Gastrocnemius medialis (tissue), 4 donors: ENCODE results near the gene ARHGAP15. TPM values are rescaled to one million over a fixed set of nuclear protein-coding genes. Genes with fewer than 3 reads are reported as not detected.

ENCODE experiments used
- ATAC-seq, 2 donors: fragments of 150-250 bp; one replicate each; pipeline ENCODE4 v1.9.1; 2016
- DNase-seq, 2 donors: peaks; one replicate each; pipeline ENCODE4 v3.0.0-alpha.2; 2019
- H3K27ac ChIP-seq, 4 donors: fragments of 200-600 bp; sonication (generic); 1 replicate in 1 of 4; 2 replicates in 3 of 4; pipeline ENCODE4 v1.5.1; 2016 to 2018; ENCODE audit warnings: mild to moderate bottlenecking in 2 of 4, moderate library complexity in 1 of 4
- H3K27me3 ChIP-seq, 3 donors: fragments of 200-600 bp; sonication (generic) in 2 of 3; 1 replicate in 1 of 3; 2 replicates in 2 of 3; pipeline versions ENCODE4 v1.5.1 to v1.6.0; 2016 to 2019; ENCODE audit warnings: mild to moderate bottlenecking in 1 of 3, moderate library complexity in 1 of 3
- H3K36me3 ChIP-seq, 2 donors: fragments of 200-600 bp; sonication (generic) in 1 of 2; one replicate each; pipeline ENCODE4 v1.5.1; 2017 to 2018
- H3K4me1 ChIP-seq, 2 donors: fragments of 200-600 bp; sonication (generic) in 1 of 2; one replicate each; pipeline ENCODE4 v1.5.1; 2016 to 2017; ENCODE audit warnings: mild to moderate bottlenecking in 2 of 2
- H3K4me3 ChIP-seq, 4 donors: fragments of 200-600 bp; sonication (generic) in 3 of 4; 1 replicate in 1 of 4; 2 replicates in 3 of 4; pipeline ENCODE4 v1.5.1; 2016 to 2019; ENCODE audit warnings: mild to moderate bottlenecking in 2 of 4
- H3K9me3 ChIP-seq, 3 donors: fragments of 200-600 bp; sonication (generic) in 2 of 3; 1 replicate in 1 of 3; 2 replicates in 2 of 3; pipeline ENCODE4 v1.5.1; 2016 to 2019
- POLR2A ChIP-seq, 2 donors: fragments of 450-650 bp; IDR thresholded peaks; one replicate each; pipeline ENCODE4 v1.6.1; 2017; ENCODE audit warnings: antibody characterized with exemption in 2 of 2, mild to moderate bottlenecking in 2 of 2, moderate library complexity in 2 of 2
- in situ Hi-C, 4 donors: fragments of 200-750 bp; cut with MboI; loops; one replicate each; pipeline versions ENCODE4 v1.15.0 to v1.8.0; 2017; ENCODE audit warnings: low sequenced_read_pairs in 4 of 4
- intact Hi-C: fragments of 100-400 bp; cut with DNase I; formaldehyde crosslinking; loops from one replicate; pipeline ENCODE4 v1.15.1; 2023; ENCODE audit warnings: low total_unique reads
- total RNA-seq, 4 donors: library from RNA; depleted of rRNA; stranded (reverse); fragments of >200 nt; gene quantifications; one replicate each; pipeline versions ENCODE4 v1.1.0 to v1.2.3, GENCODE V29; 2016
- TF ChIP-seq, protein P1 (sequence below), 5 experiments: fragments of 450-650 bp in 3 of 5; fragments of 200-600 bp in 2 of 5; sonication (generic) in 2 of 5; IDR thresholded peaks in 4 of 5; conservative IDR thresholded peaks in 1 of 5; 1 replicate in 4 of 5; 2 replicates in 1 of 5; pipeline ENCODE4 v1.5.1; 2016 to 2019; ENCODE audit warnings: antibody characterized with exemption in 5 of 5, mild to moderate bottlenecking in 3 of 5, moderate library complexity in 3 of 5

Gene ARHGAP15
- total RNA-seq, 4 donors from 2014 or later: 1.2 to 3.2 (median 1.3) TPM; not detected in 1

DNA sequence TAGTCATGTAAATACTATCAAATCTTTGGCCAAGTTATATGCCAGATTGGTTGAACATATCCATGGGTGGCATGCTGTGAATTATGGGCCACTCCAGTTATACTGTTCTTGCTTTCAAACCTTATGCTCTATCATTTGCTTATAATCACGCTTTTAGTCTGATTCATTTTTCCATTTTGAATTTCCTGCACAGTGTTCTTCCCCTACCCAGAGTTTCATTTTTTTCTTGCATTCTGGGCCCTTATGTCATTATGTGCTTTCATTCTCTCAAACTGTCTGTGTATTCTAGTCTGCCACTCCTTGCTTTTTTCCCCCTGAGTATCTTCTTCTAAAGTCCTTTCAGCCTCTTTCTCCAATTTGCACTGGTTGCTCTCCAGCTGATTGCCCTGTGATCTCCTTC is 364.1 kb downstream of the ARHGAP15 start:
- H3K4me3 ChIP-seq: no peak overlapping the region

DNA sequence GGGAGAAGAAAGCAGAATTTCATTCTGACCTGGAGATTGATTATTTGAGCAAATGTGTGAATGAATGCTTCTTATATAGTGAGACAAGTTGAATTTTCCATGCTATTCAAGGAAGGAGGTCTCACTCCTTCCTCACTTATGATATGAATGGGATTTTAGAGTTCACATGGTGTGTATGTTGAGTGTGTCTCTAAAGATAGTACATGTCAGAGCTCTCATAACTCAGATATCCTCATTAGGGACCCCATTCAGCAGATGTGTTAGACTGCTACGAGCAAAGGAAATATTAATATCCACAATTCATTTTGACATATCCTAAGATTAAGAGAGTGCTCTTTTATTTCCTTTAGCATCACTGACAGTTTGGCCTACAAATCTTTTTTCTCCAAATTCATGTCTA is 368.5 kb downstream of the ARHGAP15 start:
- TF ChIP-seq POLR2A (IDR thresholded peaks at IDR 0.05): no peak
- TF ChIP-seq, protein P1, sequence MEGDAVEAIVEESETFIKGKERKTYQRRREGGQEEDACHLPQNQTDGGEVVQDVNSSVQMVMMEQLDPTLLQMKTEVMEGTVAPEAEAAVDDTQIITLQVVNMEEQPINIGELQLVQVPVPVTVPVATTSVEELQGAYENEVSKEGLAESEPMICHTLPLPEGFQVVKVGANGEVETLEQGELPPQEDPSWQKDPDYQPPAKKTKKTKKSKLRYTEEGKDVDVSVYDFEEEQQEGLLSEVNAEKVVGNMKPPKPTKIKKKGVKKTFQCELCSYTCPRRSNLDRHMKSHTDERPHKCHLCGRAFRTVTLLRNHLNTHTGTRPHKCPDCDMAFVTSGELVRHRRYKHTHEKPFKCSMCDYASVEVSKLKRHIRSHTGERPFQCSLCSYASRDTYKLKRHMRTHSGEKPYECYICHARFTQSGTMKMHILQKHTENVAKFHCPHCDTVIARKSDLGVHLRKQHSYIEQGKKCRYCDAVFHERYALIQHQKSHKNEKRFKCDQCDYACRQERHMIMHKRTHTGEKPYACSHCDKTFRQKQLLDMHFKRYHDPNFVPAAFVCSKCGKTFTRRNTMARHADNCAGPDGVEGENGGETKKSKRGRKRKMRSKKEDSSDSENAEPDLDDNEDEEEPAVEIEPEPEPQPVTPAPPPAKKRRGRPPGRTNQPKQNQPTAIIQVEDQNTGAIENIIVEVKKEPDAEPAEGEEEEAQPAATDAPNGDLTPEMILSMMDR (IDR thresholded peaks at IDR 0.05 in 4 of 5, conservative IDR thresholded peaks at IDR 0.05 in 1 of 5): no peak
- no peak for ATAC-seq

More for the DNA sequence above, 364.1 kb downstream of the ARHGAP15 start:
- no peaks in the 10 kb centered on the region for H3K4me1 ChIP-seq
- in situ Hi-C loops (no loop called here), intact Hi-C loops (no loop called here)
- TF ChIP-seq POLR2A (IDR thresholded peaks at IDR 0.05): no peak
- TF ChIP-seq, protein P1 (IDR thresholded peaks at IDR 0.05 in 4 of 5, conservative IDR thresholded peaks at IDR 0.05 in 1 of 5): no peak
- no peak overlapping the region for H3K27ac ChIP-seq
- no peaks in the 10 kb centered on the region for H3K27me3 ChIP-seq
- H3K36me3 ChIP-seq: no peaks in the 10 kb centered on the region
- no peak for DNase-seq
- no peak for ATAC-seq
- H3K9me3 ChIP-seq: no peaks in the 10 kb centered on the region

DNA sequence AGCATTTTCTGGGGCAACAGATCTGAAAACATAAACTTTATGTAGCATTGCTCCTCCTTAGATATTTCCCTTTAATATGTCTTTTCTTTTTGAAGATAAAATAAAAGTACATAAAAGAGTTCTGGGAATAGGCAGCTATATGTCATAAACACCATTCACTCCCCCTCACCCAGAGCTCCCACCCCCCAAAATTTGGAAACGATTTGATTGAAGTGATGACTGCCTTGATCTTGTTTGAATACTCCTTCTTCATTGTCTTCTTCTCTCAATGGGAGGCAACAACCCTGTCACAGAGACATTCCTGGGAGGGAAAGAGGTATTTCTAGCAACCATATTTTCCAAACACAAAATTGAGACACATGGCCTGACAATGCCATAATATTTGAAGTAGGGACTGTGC is 369.3 kb downstream of the ARHGAP15 start:
- Histone ChIP-seq H3K36me3 (no peaks in the 10 kb centered on the region), H3K4me3 (no peak overlapping the region), H3K27me3 (no peaks in the 10 kb centered on the region), H3K9me3 (no peaks in the 10 kb centered on the region), H3K27ac (no peak overlapping the region), H3K4me1 (no peaks in the 10 kb centered on the region)
- intact Hi-C loops (no loop called here), in situ Hi-C loops (no loop called here)
- ATAC-seq: no peak
- DNase-seq: no peak
- TF ChIP-seq, protein P1 (IDR thresholded peaks at IDR 0.05 in 4 of 5, conservative IDR thresholded peaks at IDR 0.05 in 1 of 5): no peak
- TF ChIP-seq POLR2A (IDR thresholded peaks at IDR 0.05): no peak

More for the DNA sequence above, 368.5 kb downstream of the ARHGAP15 start:
- intact Hi-C loops: no loop called here
- Histone ChIP-seq H3K27ac (no peak overlapping the region), H3K4me1 (no peaks in the 10 kb centered on the region), H3K4me3 (no peak overlapping the region), H3K27me3 (no peaks in the 10 kb centered on the region), H3K9me3 (no peaks in the 10 kb centered on the region), H3K36me3 (no peaks in the 10 kb centered on the region)
- no peak for DNase-seq
- in situ Hi-C loops: no loop called here

DNA sequence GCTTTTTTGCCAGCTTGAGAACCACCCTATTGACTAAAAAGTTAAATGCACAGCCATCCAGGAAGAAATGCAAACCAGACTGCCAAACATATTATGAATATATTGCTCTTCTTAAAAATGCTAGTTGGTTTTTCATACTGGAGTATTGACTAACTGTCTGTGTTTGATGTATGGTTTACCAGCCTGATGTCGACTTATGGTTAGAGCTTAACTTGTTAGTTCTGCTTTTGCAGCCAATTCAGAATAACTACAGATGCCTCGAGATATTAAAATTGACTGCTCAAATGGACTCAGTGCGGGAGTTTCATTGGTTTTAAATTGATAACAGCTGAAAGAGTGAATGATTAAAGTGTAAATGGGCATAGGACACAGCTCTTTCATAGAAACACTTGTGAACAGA is 369.8 kb downstream of the ARHGAP15 start:
- Histone ChIP-seq H3K4me3 (no peak overlapping the region), H3K27ac (no peak overlapping the region), H3K36me3 (no peaks in the 10 kb centered on the region), H3K4me1 (no peaks in the 10 kb centered on the region), H3K27me3 (no peaks in the 10 kb centered on the region), H3K9me3 (no peaks in the 10 kb centered on the region)
- TF ChIP-seq, protein P1 (IDR thresholded peaks at IDR 0.05 in 4 of 5, conservative IDR thresholded peaks at IDR 0.05 in 1 of 5): no peak
- TF ChIP-seq POLR2A (IDR thresholded peaks at IDR 0.05): no peak
- ATAC-seq: no peak
- no peak for DNase-seq
- in situ Hi-C loops (no loop called here), intact Hi-C loops (no loop called here)

DNA sequence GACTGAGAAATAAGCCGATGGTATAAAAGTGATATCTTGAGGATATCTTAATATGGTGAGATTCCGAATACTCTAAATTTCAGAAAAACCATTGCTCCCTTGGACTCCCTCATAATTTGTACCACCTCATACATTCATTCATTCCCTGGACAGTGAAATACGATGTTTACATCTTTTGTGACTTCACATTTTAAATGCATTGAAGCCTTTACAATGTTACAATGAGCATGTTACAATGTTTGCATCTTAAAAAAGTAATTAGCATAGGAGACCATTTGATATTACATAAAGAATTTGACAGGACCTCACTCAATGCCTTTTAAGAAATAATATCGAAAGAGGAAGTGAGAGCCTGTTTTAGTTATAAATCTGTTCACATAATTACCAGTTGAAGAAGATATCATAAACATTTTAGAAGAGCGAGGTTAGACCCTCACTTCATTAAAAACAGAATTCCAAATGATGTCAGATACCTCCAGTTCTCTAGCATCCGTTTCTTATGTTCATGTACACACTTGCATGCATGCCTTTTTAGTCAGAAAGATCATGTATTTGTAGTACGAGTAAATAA is 372.0 kb downstream of the ARHGAP15 start:
- Histone ChIP-seq H3K36me3 (no peaks in the 10 kb centered on the region), H3K9me3 (no peaks in the 10 kb centered on the region), H3K4me3 (no peak overlapping the region), H3K27ac (no peak overlapping the region), H3K4me1 (no peaks in the 10 kb centered on the region), H3K27me3 (no peaks in the 10 kb centered on the region)
- in situ Hi-C loops (no loop called here), intact Hi-C loops (no loop called here)
- DNase-seq (no peak), ATAC-seq (no peak)
- no peak for TF ChIP-seq POLR2A (IDR thresholded peaks at IDR 0.05)
- TF ChIP-seq, protein P1 (IDR thresholded peaks at IDR 0.05 in 4 of 5, conservative IDR thresholded peaks at IDR 0.05 in 1 of 5): no peak
